ENCODE measurements around the gene COL25A1.
"Not testable (repeated sequence)": the region's sequence is repeated elsewhere in the genome, so short reads cannot be mapped to it uniquely, and the experiment has no call there.

COL25A1 gene

GRCh38 chr4:108903464-108904221 is 398.8 kb downstream of the COL25A1 start:
- DNase-seq (ENCODE audit: low read depth), result no peak

GRCh38 chr4:108902769-108903168 is 399.7 kb downstream of the COL25A1 start:
- DNase-seq (ENCODE audit: low read depth), result no peak

GRCh38 chr4:108901291-108901690 is 401.2 kb downstream of the COL25A1 start:
- no peak for DNase-seq (ENCODE audit: low read depth)

GRCh38 chr4:108900018-108900580 is 402.4 kb downstream of the COL25A1 start:
- DNase-seq (ENCODE audit: low read depth), result no peak

GRCh38 chr4:108893468-108893867 is 409.0 kb downstream of the COL25A1 start:
- DNase-seq (ENCODE audit: low read depth), result no peak

- DNase-seq (ENCODE audit: low read depth), result no peak
Observed at GRCh38 chr4:108891896-108892590, 410.4 kb downstream of the COL25A1 start.

GRCh38 chr4:108890484-108890881 is 412.0 kb downstream of the COL25A1 start:
- DNase-seq (ENCODE audit: low read depth), result no peak

- DNase-seq (ENCODE audit: low read depth), result no peak
Observed at GRCh38 chr4:108889696-108890483, 412.6 kb downstream of the COL25A1 start.

GRCh38 chr4:108888769-108889168 is 413.7 kb downstream of the COL25A1 start:
- peak; percentile 22 for DNase-seq (ENCODE audit: low read depth)

GRCh38 chr4:108887034-108887433 is 415.4 kb downstream of the COL25A1 start:
- DNase-seq (ENCODE audit: low read depth), result no peak

GRCh38 chr4:108885211-108885610 is 417.2 kb downstream of the COL25A1 start:
- DNase-seq (ENCODE audit: low read depth), result peak; percentile 82

- DNase-seq (ENCODE audit: low read depth), result peak; percentile 60
Observed at GRCh38 chr4:108884596-108884995, 417.9 kb downstream of the COL25A1 start.

- no peak for DNase-seq (ENCODE audit: low read depth)
Observed at GRCh38 chr4:108881986-108882385, 420.5 kb downstream of the COL25A1 start.

- peak; percentile 96 for DNase-seq (ENCODE audit: low read depth)
Observed at GRCh38 chr4:108881190-108881589, 421.3 kb downstream of the COL25A1 start.

- peak; percentile 49 for DNase-seq (ENCODE audit: low read depth)
Observed at GRCh38 chr4:108878806-108879205, 423.7 kb downstream of the COL25A1 start.

GRCh38 chr4:108877821-108878220 is 424.6 kb downstream of the COL25A1 start:
- peak; percentile 27 for DNase-seq (ENCODE audit: low read depth)

- DNase-seq (ENCODE audit: low read depth), result no peak
Observed at GRCh38 chr4:108874806-108875205, 427.7 kb downstream of the COL25A1 start.

- DNase-seq (ENCODE audit: low read depth), result not testable (repeated sequence)
Observed at GRCh38 chr4:108869970-108870369, 432.5 kb downstream of the COL25A1 start.

GRCh38 chr4:108868606-108869227 is 433.7 kb downstream of the COL25A1 start:
- DNase-seq (ENCODE audit: low read depth), result no peak

- DNase-seq (ENCODE audit: low read depth), result no peak
Observed at GRCh38 chr4:108867476-108867875, 435.0 kb downstream of the COL25A1 start.

GRCh38 chr4:108861334-108861733 is 441.1 kb downstream of the COL25A1 start:
- peak; percentile 42 for DNase-seq (ENCODE audit: low read depth)

GRCh38 chr4:108854786-108855185 is 447.7 kb downstream of the COL25A1 start:
- peak; percentile 50 for DNase-seq (ENCODE audit: low read depth)
